GM18870 (cell line): ENCODE measurements around the gene SERINC1.
A peak's percentile ranks its signal among the peaks of the same experiment; 100 is the strongest.
"Not testable (repeated sequence)": the region's sequence is repeated elsewhere in the genome, so short reads cannot be mapped to it uniquely, and the experiment has no call there.

Source experiments
- ATAC-seq: cut with Tn5 transposase; IDR thresholded peaks from one replicate; pipeline ENCODE4 v1.9.1; 2021; ENCODE audit warnings: moderate library complexity; ENCODE audit not compliant: unreplicated experiment

SERINC1 gene

DNA sequence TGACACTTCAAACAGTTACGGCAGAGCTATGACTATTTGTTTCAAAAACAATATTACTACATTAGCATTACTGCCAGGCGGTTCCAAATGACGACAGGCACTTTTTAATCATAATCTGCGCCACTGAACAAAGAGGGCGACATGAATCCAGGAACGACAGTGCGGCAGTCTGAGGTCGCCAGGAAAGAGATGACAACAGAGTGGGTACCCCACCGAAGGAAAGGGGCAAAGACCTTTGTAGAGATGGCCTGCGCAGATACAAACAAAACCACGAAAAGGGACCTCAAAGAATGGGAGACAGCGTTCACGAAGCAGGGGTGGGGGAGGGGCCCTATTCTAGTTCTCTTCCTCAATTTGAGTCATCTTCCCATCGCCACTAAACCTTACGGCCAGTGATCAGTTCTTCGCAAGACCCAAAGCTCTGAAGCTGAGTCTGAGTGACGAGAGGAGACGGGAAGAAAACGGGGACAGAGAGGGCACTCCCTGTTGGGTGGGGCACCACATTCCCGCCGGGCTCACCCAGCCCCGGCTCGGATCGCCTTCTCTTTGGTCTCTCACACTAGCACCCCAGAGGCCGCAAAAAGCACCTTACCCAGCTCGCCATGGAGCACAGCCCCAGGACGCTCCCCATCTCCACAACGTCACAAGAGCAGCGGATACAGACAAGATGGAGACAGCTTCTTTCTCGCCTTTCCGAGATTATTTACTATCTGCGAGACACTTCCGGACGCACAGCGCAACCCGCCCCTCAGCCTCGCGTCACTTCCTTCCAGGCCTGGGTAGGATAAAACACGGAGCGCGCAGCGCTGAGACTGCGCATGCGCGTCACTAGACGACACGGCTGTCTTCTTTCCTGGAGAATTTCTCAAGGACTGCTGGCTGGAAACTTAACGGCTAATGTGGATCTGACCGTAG, at the start of gene SERINC1:
TSS of gene SERINC1 (minus strand) at position 701 of the 915 bp plus-strand sequence. CDS start at position 631, 70 bp downstream.
- peak; percentile 99 for ATAC-seq

DNA sequence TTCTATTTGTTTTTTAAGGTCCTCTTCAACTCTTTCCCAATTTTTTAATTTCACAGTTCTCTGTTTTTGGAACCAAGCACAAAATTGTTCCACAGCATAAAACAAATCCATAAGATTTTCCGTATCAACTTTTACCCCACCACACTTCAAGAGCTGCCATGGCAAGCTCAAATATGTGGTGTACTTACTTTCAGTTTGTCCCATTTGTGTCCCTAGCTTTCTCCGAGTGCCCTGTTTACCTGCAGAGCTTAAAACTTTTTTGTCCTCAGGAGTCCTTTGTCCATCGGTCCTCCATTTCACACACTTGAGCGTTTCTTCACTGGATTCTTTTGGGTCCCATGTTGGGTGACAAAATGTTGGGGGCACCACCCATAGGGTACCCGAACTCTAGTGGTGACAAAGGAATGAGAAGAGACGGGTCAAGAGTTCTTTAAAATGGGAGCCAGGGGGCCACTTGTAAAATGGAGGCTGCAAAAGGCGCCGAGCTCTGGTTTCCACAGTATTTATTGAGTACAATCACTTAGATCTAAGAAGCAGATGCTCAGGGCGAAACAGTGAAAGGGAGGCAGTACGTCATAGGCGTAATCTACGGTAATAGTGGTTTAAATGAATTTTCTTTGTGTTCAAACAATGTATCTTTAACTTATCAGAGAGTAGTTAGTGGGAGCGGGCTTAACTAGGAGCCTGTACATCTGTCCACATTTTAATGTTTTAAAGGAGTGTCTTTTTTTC, 39.8 kb upstream of the SERINC1 start:
- ATAC-seq, result no peak

GRCh38 chr6:122505170-122505569, 33.6 kb upstream of the SERINC1 start:
- ATAC-seq, result not testable (repeated sequence)

DNA sequence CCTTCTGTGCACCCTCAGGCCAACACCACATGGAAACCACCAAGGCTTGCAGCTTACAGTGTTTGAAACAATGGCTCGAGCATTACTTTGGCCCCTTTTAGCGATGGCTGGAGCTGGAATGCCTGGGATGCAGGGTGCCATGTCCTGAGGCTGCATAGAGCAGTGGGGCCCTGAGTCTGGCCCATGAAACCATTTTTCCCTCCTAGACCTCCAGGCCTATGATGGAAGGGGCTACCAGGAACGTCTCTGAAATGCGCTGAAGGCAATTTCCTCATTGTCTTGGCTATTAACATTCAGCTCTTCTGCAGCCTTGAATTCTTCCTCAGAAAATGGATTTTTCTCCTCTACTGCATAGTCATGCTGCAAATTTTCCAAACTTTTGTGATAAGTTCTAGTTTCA, 29.9 kb upstream of the SERINC1 start:
- ATAC-seq, result no peak

DNA sequence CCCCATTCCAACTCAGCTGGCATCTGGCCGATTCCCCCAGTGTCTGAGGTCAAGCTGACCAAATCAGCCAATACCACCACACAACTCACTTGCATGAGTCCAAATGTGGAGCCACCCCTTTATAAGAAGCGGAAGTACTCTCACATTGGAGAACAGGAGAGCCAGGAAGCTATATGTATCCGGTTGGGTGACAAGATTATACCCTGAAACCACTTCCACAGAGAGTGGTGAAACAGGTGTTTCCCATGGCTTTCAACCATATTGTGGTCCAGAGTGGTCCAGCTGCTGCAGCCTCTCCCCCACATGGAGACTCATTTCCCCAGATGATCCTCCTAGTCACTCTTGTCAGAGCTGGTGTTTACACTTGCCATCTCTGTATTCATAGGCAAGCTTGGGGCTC, 24.0 kb upstream of the SERINC1 start:
- ATAC-seq, result peak; percentile 77

DNA sequence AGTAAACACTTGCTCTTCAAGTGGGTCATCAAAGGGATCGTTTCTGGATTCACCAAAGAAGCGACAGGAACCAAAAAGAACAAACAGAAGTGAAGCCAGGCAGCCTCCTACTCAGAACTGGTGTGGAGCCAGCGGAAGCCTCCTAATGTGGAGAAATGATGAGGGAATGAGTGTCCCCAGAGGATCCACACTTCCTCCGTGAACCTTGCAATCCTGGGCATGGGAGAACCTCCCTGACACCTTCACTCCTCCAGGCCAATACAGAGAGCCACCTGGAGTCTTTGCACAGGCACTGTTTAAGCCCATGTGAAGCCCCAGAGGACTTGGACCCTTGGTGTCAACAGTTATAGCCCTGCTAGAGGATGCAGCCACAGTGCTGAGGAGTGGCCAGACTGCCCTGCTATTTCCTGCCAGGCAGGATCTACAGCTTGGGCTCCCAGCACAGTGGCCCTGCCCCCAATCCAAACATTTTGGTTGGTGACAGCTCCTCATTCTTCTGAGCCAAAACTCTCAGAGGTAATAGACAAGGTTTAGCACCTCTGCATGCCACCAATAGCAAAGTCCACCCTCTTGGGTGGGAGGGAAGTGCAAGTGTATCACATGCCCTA, 23.2 kb upstream of the SERINC1 start:
- no peak for ATAC-seq

DNA sequence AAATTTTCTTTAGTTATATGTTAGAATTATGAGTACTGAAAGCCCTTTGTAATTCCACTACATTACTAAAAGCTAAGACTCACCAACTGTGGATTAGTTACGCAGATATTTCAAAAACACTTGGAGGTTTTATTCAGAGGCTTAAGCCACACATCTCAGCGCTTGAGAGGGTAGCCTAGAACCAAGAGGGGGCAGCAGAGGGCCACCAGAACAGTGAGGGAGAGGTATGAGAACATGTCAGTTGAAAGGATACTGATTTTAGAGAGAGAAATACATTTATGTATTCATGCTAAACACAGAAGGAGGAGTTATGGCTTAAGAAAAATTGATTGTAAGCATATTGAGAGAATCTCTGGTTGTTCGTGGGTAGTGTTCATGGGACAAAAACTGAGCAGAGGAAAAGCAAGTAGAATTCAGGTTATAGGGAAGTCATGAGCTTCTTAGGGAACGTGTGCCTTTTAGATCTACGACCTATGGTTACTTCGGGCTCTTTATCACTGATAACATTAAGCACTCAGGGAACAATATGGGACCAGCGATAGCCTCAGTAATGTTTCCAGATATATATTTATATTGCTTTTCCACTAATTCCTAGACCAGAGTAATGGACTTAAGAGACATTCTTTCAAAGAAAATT, 20.4 kb upstream of the SERINC1 start:
- ATAC-seq, result peak; percentile 88

- ATAC-seq, result no peak
These were observed 19.0 kb upstream of the SERINC1 start for GRCh38 chr6:122490607-122491006.

- ATAC-seq, result peak; percentile 96
These were observed 13.2 kb upstream of the SERINC1 start for GRCh38 chr6:122484760-122485159.

GRCh38 chr6:122482750-122483080, 11.1 kb upstream of the SERINC1 start:
- ATAC-seq, result no peak

DNA sequence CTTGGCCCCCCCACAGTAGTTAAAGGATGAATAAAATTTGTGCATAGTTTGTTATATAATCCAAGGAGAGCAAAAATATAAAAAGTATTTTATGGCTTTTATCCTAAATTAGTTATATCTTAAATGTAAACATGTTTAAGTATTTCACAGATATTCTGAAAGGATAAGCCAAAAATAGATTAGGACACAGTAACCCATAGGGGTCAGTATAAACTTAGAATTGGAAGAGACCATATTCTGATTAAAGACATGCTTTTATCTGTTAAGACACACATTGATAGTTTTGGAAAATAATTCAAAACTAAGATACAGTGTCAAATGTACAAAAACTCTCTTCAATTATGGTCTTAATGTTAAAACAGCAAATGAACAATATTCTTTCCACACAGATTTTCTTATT, 4.5 kb upstream of the SERINC1 start:
- no peak for ATAC-seq

- ATAC-seq, result peak; percentile 51
These were observed 374 bp upstream of the SERINC1 start for GRCh38 chr6:122472022-122472340.

GRCh38 chr6:122461885-122462284, 9.7 kb downstream of the SERINC1 start:
- no peak for ATAC-seq

GRCh38 chr6:122459865-122460416, 11.7 kb downstream of the SERINC1 start:
- ATAC-seq, result not testable (repeated sequence)

GRCh38 chr6:122459240-122459639, 12.4 kb downstream of the SERINC1 start:
- ATAC-seq, result no peak

DNA sequence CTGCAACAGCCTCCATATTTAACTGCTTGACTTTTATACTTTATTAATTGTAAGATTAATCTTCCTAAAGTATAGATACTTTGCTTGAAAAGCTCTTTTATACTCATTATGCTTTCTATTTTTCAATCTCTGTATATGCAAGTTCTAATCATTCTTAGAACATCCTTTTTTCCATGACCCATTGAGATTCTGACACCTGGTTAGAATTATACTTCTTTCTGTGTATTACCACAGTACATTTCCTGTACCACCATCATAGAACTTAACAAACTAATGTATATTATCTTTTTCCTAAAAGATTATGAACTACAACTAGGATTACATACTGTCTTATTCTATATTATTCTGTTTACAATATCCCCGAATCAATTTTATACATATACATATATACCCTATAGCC, 13.5 kb downstream of the SERINC1 start:
- no peak for ATAC-seq

DNA sequence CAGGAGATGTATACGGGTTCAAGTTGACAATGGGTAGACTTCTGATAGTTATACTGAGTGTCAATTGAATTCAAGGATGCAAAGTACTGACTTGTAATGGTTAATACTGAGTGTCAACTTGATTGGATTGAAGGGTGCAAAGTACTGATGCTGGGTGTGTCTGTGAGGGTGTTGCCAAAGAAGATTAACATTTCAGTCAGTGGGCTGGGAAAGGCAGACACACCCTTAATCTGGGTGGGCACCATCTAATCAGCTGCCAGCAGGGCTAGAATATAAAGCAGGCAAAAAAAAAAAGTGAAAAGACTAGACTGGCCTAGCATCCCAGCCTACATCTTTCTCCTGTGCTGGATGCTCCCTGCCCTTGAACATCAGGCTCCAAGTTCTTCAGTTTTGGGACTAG, 16.5 kb downstream of the SERINC1 start:
- ATAC-seq, result not testable (repeated sequence)

DNA sequence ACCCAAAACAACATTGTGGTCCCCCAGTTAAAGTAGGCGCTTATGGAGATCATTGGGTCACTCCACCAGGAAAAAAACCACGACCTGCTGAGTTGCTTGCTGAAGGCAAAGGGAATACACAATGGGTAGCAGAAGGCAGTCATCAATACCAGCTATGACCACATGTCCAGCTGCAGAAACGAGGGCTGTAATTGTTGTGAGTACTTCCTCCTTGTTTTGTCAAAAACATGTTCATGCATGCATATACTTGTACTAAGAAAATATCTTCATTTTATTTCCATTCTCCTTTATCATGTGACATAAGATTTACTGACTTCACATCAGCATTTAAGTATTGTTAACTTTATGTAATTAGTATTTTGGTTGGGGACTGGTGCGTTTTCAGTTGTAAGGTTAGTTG, 16.9 kb downstream of the SERINC1 start:
- no peak for ATAC-seq

DNA sequence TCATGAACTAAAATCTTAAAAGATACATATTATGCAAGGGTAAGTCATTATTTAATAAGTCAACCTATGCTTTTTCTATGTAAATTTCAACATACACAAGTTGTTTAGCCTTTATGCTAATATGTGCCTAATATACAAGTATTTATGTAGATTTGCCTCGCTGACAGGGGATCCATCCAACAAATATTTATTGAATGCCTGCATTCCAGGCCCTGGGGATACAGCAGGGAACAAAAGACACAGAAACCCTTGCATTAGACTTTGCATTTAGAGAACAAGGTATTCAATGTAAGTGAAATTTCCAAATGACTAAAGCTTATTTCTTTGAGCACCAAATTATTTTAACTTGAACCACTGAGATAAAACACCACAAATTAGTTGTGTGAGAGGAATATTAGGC, 19.1 kb downstream of the SERINC1 start:
- no peak for ATAC-seq

DNA sequence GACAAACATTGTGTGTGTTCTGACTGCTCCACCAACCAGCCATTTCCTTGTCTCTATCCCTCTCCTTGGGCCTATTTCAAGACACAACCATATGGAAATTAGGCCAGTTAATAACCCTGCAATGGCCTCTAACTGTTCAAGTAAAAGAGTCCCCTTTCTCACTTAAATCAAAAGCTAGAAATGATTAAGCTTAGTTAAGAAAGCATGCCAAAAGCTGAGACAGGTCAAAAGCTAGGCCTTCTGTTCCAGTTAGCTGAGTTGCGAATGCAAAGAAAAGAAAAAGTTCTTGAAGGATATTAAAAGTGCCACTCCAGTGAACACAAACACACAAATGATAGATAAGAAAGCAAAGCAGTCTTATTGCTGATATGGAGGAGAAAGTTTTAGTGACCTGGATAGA, 22.5 kb downstream of the SERINC1 start:
- no peak for ATAC-seq

GRCh38 chr6:122445274-122445673, 26.3 kb downstream of the SERINC1 start:
- ATAC-seq, result no peak
